H1 (cell line): ENCODE data around the gene DCPS. TPM values are rescaled to one million over a fixed set of nuclear protein-coding genes. Genes with fewer than 3 reads are reported as not detected.
A peak's percentile ranks its signal among the peaks of the same experiment; 100 is the strongest.

Source experiments
- CTCF ChIA-PET: fragments of 300-600 bp; sonication (Branson Sonifier 250); formaldehyde crosslinking; loops from one replicate; lab custom pipeline; 2021; ENCODE audit not compliant: partially characterized antibody; lab: Charles Lee
- POLR2A ChIA-PET: fragments of 300-600 bp; sonication (Branson Sonifier 250); formaldehyde crosslinking; loops from one replicate; lab custom pipeline; 2021; ENCODE audit warnings: inconsistent platforms; ENCODE audit not compliant: partially characterized antibody; lab: Charles Lee
- DNase-seq, 2 experiments: peaks; one replicate each; pipeline versions ENCODE4 v3.0.0 to v3.0.0-alpha.2; 2010 to 2022; ENCODE audit warnings: low spot score in 2 of 2, low read depth in 1 of 2, mixed read lengths in 1 of 2
- FAIRE-seq: peaks from 2 replicates; lab custom pipeline; 2011; peaks lifted over from hg19 to GRCh38; lab: Jason Lieb, UNC
- H2AFZ ChIP-seq: 2 replicates; pipeline ENCODE4 v1.8.1; 2012; ENCODE audit warnings: low read length, inconsistent platforms
- H2AK5ac ChIP-seq: 2 replicates; pipeline ENCODE4 v1.6.1; 2013; ENCODE audit warnings: low read depth, low read length
- H2BK120ac ChIP-seq: replicated peaks from 2 replicates; pipeline ENCODE3; 2013; ENCODE audit warnings: low read depth, low read length, inconsistent platforms
- H2BK12ac ChIP-seq: 2 replicates; pipeline ENCODE4 v1.6.1; 2013; ENCODE audit warnings: low read depth, low read length
- H2BK15ac ChIP-seq: 2 replicates; pipeline ENCODE4 v1.6.1; 2013; ENCODE audit warnings: low read length
- H2BK20ac ChIP-seq: 2 replicates; pipeline ENCODE4 v1.6.1; 2013; ENCODE audit warnings: low read length
- H2BK5ac ChIP-seq: 2 replicates; pipeline ENCODE4 v1.6.1; 2013; ENCODE audit warnings: low read depth, low read length
- H3K14ac ChIP-seq: 2 replicates; pipeline ENCODE4 v1.6.1; 2013; ENCODE audit warnings: inconsistent platforms; ENCODE audit not compliant: insufficient read length
- H3K18ac ChIP-seq: 2 replicates; pipeline ENCODE4 v1.6.1; 2013; ENCODE audit warnings: low read length; ENCODE audit errors: extremely low read depth
- H3K23ac ChIP-seq: 2 replicates; pipeline ENCODE4 v1.6.1; 2013; ENCODE audit warnings: inconsistent platforms; ENCODE audit not compliant: insufficient read length
- H3K23me2 ChIP-seq: 2 replicates; pipeline ENCODE4 v1.6.1; 2013; ENCODE audit warnings: low read depth, low read length
- H3K27ac ChIP-seq: 2 replicates; pipeline ENCODE4 v1.6.1; 2011; ENCODE audit warnings: low read depth, low read length, inconsistent platforms
- H3K27me3 ChIP-seq, 4 experiments: replicated peaks in 1 of 4; 1 replicate in 1 of 4; 2 replicates in 3 of 4; pipeline versions ENCODE4 v1.6.1 to v1.8.1; 2011 to 2013; ENCODE audit warnings: low read length in 3 of 4, mild to moderate bottlenecking in 3 of 4, inconsistent platforms in 2 of 4, mixed read lengths in 2 of 4, moderate library complexity in 1 of 4; ENCODE audit not compliant: control insufficient read depth in 3 of 4, insufficient read depth in 3 of 4; ENCODE audit errors: extremely low read depth in 1 of 4
- H3K36me3 ChIP-seq, 4 experiments: 2 replicates each; pipeline versions ENCODE4 v1.6.1 to v1.8.1; 2011 to 2013; ENCODE audit warnings: mild to moderate bottlenecking in 4 of 4, low read length in 3 of 4, moderate library complexity in 2 of 4, control low read depth in 1 of 4, inconsistent platforms in 1 of 4; ENCODE audit not compliant: insufficient read depth in 4 of 4, control insufficient read depth in 2 of 4
- H3K4ac ChIP-seq: replicated peaks from 2 replicates; pipeline ENCODE3; 2013; ENCODE audit warnings: low read length, low read depth, mixed read lengths, inconsistent platforms; ENCODE audit not compliant: insufficient read length
- H3K4me1 ChIP-seq, 4 experiments: replicated peaks in 1 of 4; 1 replicate in 1 of 4; 2 replicates in 3 of 4; pipeline versions ENCODE4 v1.6.1 to v1.8.1; 2011 to 2013; ENCODE audit warnings: low read length in 3 of 4, inconsistent platforms in 2 of 4, mixed read lengths in 1 of 4; ENCODE audit not compliant: insufficient read depth in 4 of 4, control insufficient read depth in 3 of 4
- H3K4me2 ChIP-seq, 2 experiments: 2 replicates each; pipeline versions ENCODE4 v1.6.1 to v1.8.1; 2011 to 2013; ENCODE audit warnings: low read depth in 2 of 2, low read length in 2 of 2, control low read depth in 1 of 2, inconsistent platforms in 1 of 2, mild to moderate bottlenecking in 1 of 2; ENCODE audit not compliant: insufficient read depth in 1 of 2
- H3K4me3 ChIP-seq, 4 experiments: fragments of 200-600, 300-600 bp in 1 of 4; sonication (generic), shearing (Covaris generic), sonication (Bioruptor Twin) in 1 of 4; 2 replicates each; pipeline versions ENCODE4 v1.5.1 to v1.8.1; 2011 to 2016; ENCODE audit warnings: low read length in 4 of 4, low read depth in 3 of 4, control low read depth in 2 of 4, inconsistent platforms in 2 of 4, mild to moderate bottlenecking in 2 of 4, mixed read lengths in 1 of 4, moderate library complexity in 1 of 4; ENCODE audit not compliant: insufficient read depth in 2 of 4; ENCODE audit errors: extremely low read depth in 1 of 4
- H3K56ac ChIP-seq: replicated peaks from 2 replicates; pipeline ENCODE3; 2013; ENCODE audit warnings: low read depth, mild to moderate bottlenecking, mixed read lengths, low read length, inconsistent platforms; ENCODE audit not compliant: insufficient read length
- H3K79me1 ChIP-seq: 2 replicates; pipeline ENCODE4 v1.6.1; 2013; ENCODE audit warnings: low read depth, low read length, control low read depth
- H3K79me2 ChIP-seq, 2 experiments: 2 replicates each; pipeline versions ENCODE4 v1.6.1 to v1.8.1; 2012 to 2013; ENCODE audit warnings: low read length in 2 of 2, mild to moderate bottlenecking in 2 of 2, inconsistent platforms in 1 of 2; ENCODE audit not compliant: insufficient read depth in 2 of 2, control insufficient read depth in 1 of 2
- H3K9ac ChIP-seq, 4 experiments: replicated peaks in 1 of 4; 1 replicate in 1 of 4; 2 replicates in 3 of 4; pipeline versions ENCODE4 v1.6.1 to v1.8.1; 2011 to 2013; ENCODE audit warnings: low read depth in 3 of 4, low read length in 3 of 4, control low read depth in 2 of 4, mild to moderate bottlenecking in 2 of 4, moderate library complexity in 2 of 4, inconsistent platforms in 1 of 4; ENCODE audit errors: extremely low read depth in 1 of 4
- H3K9me3 ChIP-seq, 2 experiments: 2 replicates each; pipeline versions ENCODE4 v1.6.1 to v1.8.1; 2012 to 2013; ENCODE audit warnings: mild to moderate bottlenecking in 2 of 2, moderate library complexity in 2 of 2, control low read depth in 1 of 2, inconsistent platforms in 1 of 2, low read depth in 1 of 2, low read length in 1 of 2, mixed read lengths in 1 of 2; ENCODE audit not compliant: insufficient read depth in 2 of 2
- H4K20me1 ChIP-seq, 2 experiments: replicated peaks in 1 of 2; 2 replicates each; pipeline versions ENCODE3 to v1.8.1; 2011 to 2013; ENCODE audit warnings: inconsistent platforms in 2 of 2, low read length in 2 of 2, mild to moderate bottlenecking in 1 of 2; ENCODE audit not compliant: insufficient read depth in 2 of 2, control insufficient read depth in 1 of 2
- H4K5ac ChIP-seq: 2 replicates; pipeline ENCODE4 v1.6.1; 2013; ENCODE audit warnings: low read length, low read depth, mixed read lengths, inconsistent platforms; ENCODE audit not compliant: insufficient read length
- H4K8ac ChIP-seq: 2 replicates; pipeline ENCODE4 v1.8.0; 2013; ENCODE audit warnings: mild to moderate bottlenecking, moderate library complexity, low read length, inconsistent platforms; ENCODE audit not compliant: insufficient read depth; ENCODE audit errors: extremely low read depth
- H4K91ac ChIP-seq: replicated peaks from 2 replicates; pipeline ENCODE3; 2013; ENCODE audit warnings: low read length, mixed read lengths, inconsistent platforms; ENCODE audit not compliant: insufficient read length
- CBX5 ChIP-seq: fragments of 300-800, 300-1000 bp; sonication (generic); IDR thresholded peaks from 2 replicates; pipeline ENCODE4 v1.7.1; 2016; ENCODE audit warnings: antibody characterized with exemption, low read length, low read depth
- CBX8 ChIP-seq: fragments of 300-800, 300-1000 bp; sonication (generic); IDR thresholded peaks from 2 replicates; pipeline ENCODE4 v1.7.1; 2016; ENCODE audit warnings: low read depth, low read length, borderline replicate concordance
- CREB1 ChIP-seq: IDR thresholded peaks from 2 replicates; pipeline ENCODE4 v1.6.1; 2012; ENCODE audit warnings: inconsistent platforms
- E2F6 ChIP-seq: IDR thresholded peaks from 2 replicates; pipeline ENCODE4 v1.6.1; 2012; ENCODE audit warnings: inconsistent platforms
- EP300 ChIP-seq, 2 experiments: IDR thresholded peaks; 1 replicate in 1 of 2; 2 replicates in 1 of 2; pipeline ENCODE4 v1.6.1; 2011 to 2012; ENCODE audit warnings: low read depth in 2 of 2, low read length in 2 of 2, mild to moderate bottlenecking in 2 of 2, borderline replicate concordance in 1 of 2, inconsistent platforms in 1 of 2, moderate library complexity in 1 of 2
- GABPA ChIP-seq: IDR thresholded peaks from 2 replicates; pipeline ENCODE4 v1.6.1; 2011; ENCODE audit warnings: mild to moderate bottlenecking, low read length, moderate library complexity, borderline replicate concordance; ENCODE audit not compliant: insufficient read depth
- PHF8 ChIP-seq: fragments of 200-600 bp; sonication (generic); conservative IDR thresholded peaks from 2 replicates; pipeline ENCODE4 v1.7.1; 2012; ENCODE audit warnings: low read depth, mild to moderate bottlenecking, inconsistent platforms, low read length, moderate library complexity
- POLR2AphosphoS5 ChIP-seq: IDR thresholded peaks from 2 replicates; pipeline ENCODE4 v1.6.1; 2011; ENCODE audit warnings: low read depth, low read length
- TAF1 ChIP-seq: IDR thresholded peaks from 2 replicates; pipeline ENCODE4 v1.6.1; 2011; ENCODE audit warnings: mild to moderate bottlenecking, low read depth, low read length
- TBP ChIP-seq: IDR thresholded peaks from 2 replicates; pipeline ENCODE4 v1.6.1; 2011; ENCODE audit warnings: low read depth, low read length, improper control_type of control experiment
- TCF12 ChIP-seq: IDR thresholded peaks from 2 replicates; pipeline ENCODE4 v1.6.1; 2011; ENCODE audit warnings: low read depth, mild to moderate bottlenecking, low read length
- WGBS, 2 experiments: shearing (Covaris generic) in 1 of 2; methylation state at CpG; one replicate each; pipeline versions ENCODE4 v1.1.6 to v1.1.7; 2013 to 2015; ENCODE audit warnings: low lambda C conversion rate in 2 of 2, mixed read lengths in 2 of 2, inconsistent platforms in 1 of 2, low coverage in 1 of 2, missing lambda C conversion rate in 1 of 2; ENCODE audit not compliant: insufficient replicate concordance in 2 of 2, insufficient coverage in 1 of 2, insufficient read length in 1 of 2; ENCODE audit errors: extremely low coverage in 1 of 2, missing lambda C conversion rate in 1 of 2; 5-methylcytosine and 5-hydroxymethylcytosine counted together
- polyA plus RNA-seq, 7 experiments: library from polyadenylated mRNA; depleted of rRNA in 3 of 7; stranded (reverse) in 5 of 7; unstranded in 2 of 7; fragments of >200 nt in 5 of 7; fragments of 200-250 nt in 2 of 7; gene quantifications; 1 replicate in 5 of 7; 2 replicates in 1 of 7; 4 replicates in 1 of 7; pipeline versions ENCODE4 v1.2.1 to v1.2.3, GENCODE V29; 2011 to 2013; ENCODE audit warnings: missing spikeins in 2 of 7, mixed read lengths in 2 of 7
- total RNA-seq: library from RNA; stranded (reverse); fragmentation: NEBNext Ultra II Directional; extraction: Animal tissue kit (Norgen Biotek cat#: 25700); gene quantifications from 2 replicates; pipeline ENCODE4 v1.2.1, GENCODE V29; 2021

Gene DCPS
- total and polyA plus RNA-seq, 2 of the 8 experiments (the other 6 are each of a cell fraction or from before 2014, with no cell fraction given): 24.6 to 55.2 TPM

GRCh38 chr11:126355324-126355925 lies 51.6 kb downstream of the DCPS start, which contains the start of gene ST3GAL4:
Gene ST3GAL4 (plus strand): TSS chr11:126355686. CDS start chr11:126406156, 50,470 bp downstream.
- POLR2A ChIA-PET: interaction anchor here (0.9 to 1.4 kb wide), 7 partner anchors 8 to 86 kb away, joined by 3 to 5 read pairs (median 4); partner anchors contain the start of genes DCPS, FOXRED1 and SRPRA
- H3K56ac ChIP-seq: peak within 1 kb of the TSS; percentile 92
- H2AK5ac ChIP-seq: peak within 1 kb of the TSS; percentile 33; the same call in 1 of the 2 replicates
- CTCF ChIA-PET: interaction anchor here (1.3 to 3.0 kb wide), 5 partner anchors 13 to 45 kb away, joined by 3 to 17 read pairs (median 4); no protein-coding TSS in a partner anchor
- H3K4ac ChIP-seq: peak within 1 kb of the TSS; percentile 92
- peak within 1 kb of the TSS; percentile 95; the same call in 1 of the 2 replicates for H2BK5ac ChIP-seq
- DNase-seq (peak; percentile 33 to 89), FAIRE-seq (no peak)
- peak within 1 kb of the TSS; percentile 94 for H4K5ac ChIP-seq
- H3K18ac ChIP-seq: peak within 1 kb of the TSS; percentile 96
- peak within 1 kb of the TSS; percentile 80 to 91 (median 86) for H3K9ac ChIP-seq
- peak within 1 kb of the TSS; percentile 92 to 95 for H3K4me2 ChIP-seq
- peaks cover 3 to 24% (median 15%) of the 10 kb centered on the region in 4 experiments; a peak in 6 of 7 replicates for H3K4me1 ChIP-seq
- H3K27ac ChIP-seq: peak within 1 kb of the TSS; percentile 63; the same call in 1 of the 2 replicates
- peak within 1 kb of the TSS; percentile 68; the same call in 1 of the 2 replicates for H2BK12ac ChIP-seq
- 0 out of 2 replicates have a peak within 1 kb of the TSS, but pooled peaks have one; percentile 48 for H2BK20ac ChIP-seq
- peak within 1 kb of the TSS; percentile 81; the same call in 1 of the 2 replicates for H2BK15ac ChIP-seq
- WGBS, 2 experiments: 2% methylated on average over 12 of the region's 71 CpGs; no CpG with 5 or more reads in 1 of the 2 experiments
- H3K9me3 ChIP-seq: no peaks in the 10 kb centered on the region
- peak within 1 kb of the TSS; percentile 73 to 99 (median 86) for H3K4me3 ChIP-seq
- H3K79me1 ChIP-seq: peaks cover 11% of the 10 kb centered on the region; the same call in 1 of the 2 replicates
- no peaks in the 10 kb centered on the region for H3K27me3 ChIP-seq
- peaks cover 0 to 42% of the 10 kb centered on the region in 2 experiments; a peak in 2 of 4 replicates for H3K79me2 ChIP-seq
- no peak within 1 kb of the TSS for H2BK120ac ChIP-seq
- no peak within 1 kb of the TSS for H3K23ac ChIP-seq
- peak within 1 kb of the TSS; percentile 72 for H2AFZ ChIP-seq
- H3K36me3 ChIP-seq: peaks cover 0 to 3% (median under 1%) of the 10 kb centered on the region in 4 experiments; a peak in 1 of 8 replicates
- peaks cover 0 to 2% of the 10 kb centered on the region in 2 experiments for H4K20me1 ChIP-seq
- no peak within 1 kb of the TSS for H3K14ac ChIP-seq
- H4K91ac ChIP-seq: peak within 1 kb of the TSS; percentile 86
- H3K23me2 ChIP-seq: peaks cover 13% of the 10 kb centered on the region
- peak within 1 kb of the TSS; percentile 95 for H4K8ac ChIP-seq
- TF ChIP-seq CBX5 (no peak), EP300 (IDR thresholded peaks at IDR 0.05; ENCODE audit: borderline replicate concordance in 1 of 2, low read depth in 2 of 2, low read length in 2 of 2) (no peak), E2F6 (no peak; the same call in 1 of the 2 replicates), GABPA (no peak), POLR2AphosphoS5 (peak; percentile 52; the same call in 1 of the 2 replicates), CREB1 (no peak; the same call in 1 of the 2 replicates), TBP (no peak), CBX8 (no peak), PHF8 (peak; percentile 71), TAF1 (peak; percentile 54), TCF12 (no peak)
